GM12874 (cell line): ENCODE results near the gene CRTAP.

Experiments
- TF ChIP-seq, protein P1 (sequence below): IDR thresholded peaks from 2 replicates; pipeline ENCODE4 v1.5.1; 2011; ENCODE audit warnings: low read depth, mild to moderate bottlenecking, control low read depth, low read length, moderate library complexity; ENCODE audit not compliant: insufficient read depth

The CRTAP gene

GRCh38 chr3:33092496-33093254 is 21.1 kb upstream of the CRTAP start:
- TF ChIP-seq, protein P1, sequence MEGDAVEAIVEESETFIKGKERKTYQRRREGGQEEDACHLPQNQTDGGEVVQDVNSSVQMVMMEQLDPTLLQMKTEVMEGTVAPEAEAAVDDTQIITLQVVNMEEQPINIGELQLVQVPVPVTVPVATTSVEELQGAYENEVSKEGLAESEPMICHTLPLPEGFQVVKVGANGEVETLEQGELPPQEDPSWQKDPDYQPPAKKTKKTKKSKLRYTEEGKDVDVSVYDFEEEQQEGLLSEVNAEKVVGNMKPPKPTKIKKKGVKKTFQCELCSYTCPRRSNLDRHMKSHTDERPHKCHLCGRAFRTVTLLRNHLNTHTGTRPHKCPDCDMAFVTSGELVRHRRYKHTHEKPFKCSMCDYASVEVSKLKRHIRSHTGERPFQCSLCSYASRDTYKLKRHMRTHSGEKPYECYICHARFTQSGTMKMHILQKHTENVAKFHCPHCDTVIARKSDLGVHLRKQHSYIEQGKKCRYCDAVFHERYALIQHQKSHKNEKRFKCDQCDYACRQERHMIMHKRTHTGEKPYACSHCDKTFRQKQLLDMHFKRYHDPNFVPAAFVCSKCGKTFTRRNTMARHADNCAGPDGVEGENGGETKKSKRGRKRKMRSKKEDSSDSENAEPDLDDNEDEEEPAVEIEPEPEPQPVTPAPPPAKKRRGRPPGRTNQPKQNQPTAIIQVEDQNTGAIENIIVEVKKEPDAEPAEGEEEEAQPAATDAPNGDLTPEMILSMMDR: no peak

- TF ChIP-seq, protein P1: no peak
Observed at GRCh38 chr3:33093847-33094246, 20.0 kb upstream of the CRTAP start.

- TF ChIP-seq, protein P1: no peak
Observed at GRCh38 chr3:33095436-33095835, 18.4 kb upstream of the CRTAP start.

DNA sequence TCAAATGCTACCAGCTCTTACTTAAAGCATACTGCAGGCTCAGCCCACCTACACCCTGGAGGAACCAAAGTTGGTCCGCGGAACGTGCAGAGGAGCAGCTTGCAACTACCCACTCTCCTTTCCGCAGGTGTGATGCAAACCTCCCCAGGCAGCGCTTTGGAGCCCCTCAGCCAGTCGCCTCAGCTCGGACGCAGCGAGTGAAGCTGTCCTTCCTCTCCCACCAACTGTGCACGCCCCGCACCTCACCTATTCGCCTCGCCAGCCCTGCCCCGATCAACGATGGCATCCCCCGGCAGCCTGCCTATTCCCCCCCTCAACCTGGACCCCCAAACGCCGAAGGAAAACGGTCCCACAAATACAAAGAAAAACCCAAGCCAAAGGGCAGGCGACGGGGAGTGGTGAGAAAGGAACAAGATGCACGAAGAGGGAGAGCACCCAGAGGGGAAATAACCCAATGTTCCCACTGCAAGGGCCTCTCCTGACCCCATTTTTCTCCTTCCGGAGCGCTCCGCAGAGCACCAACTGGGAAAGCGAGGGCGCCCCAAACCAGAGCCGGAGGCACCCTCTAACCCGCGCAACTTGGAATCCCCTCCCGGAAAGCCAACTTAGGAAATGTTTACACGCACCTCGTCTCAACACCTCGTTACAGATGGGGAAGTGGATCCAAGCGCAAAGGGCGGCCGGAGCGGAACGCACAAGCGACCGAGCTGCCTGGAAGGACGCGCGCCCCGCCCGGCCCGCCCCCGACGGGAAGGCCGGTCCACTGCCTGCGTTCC is 17.5 kb upstream of the CRTAP start:
- TF ChIP-seq, protein P1: no peak

GRCh38 chr3:33099109-33099645 is 14.6 kb upstream of the CRTAP start:
- TF ChIP-seq, protein P1: no peak

DNA sequence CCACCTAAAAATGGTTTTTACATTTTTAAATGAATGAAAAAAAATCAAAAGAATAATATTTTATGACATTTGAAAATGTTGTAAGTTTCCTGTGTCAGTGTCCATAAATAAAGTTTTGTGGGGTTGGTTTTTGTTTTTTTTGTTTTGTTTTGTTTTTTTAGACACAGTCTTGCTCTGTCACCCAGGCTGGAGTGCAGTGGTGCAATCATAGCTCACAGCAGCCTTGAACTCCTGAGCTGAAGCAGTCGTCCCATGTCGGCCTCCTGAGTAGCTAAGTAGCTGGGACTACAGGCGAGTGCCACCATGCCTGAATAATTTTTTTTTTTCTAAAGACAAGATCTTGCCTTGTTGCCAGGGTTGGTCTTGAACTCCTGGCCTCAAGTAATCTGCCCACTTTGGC is 14.1 kb upstream of the CRTAP start:
- TF ChIP-seq, protein P1: no peak

- TF ChIP-seq, protein P1: no peak
Observed at GRCh38 chr3:33100229-33100628, 13.6 kb upstream of the CRTAP start.
